ENCODE measurements around the gene EPS15. TPM values are rescaled to one million over a fixed set of nuclear protein-coding genes. Genes with fewer than 3 reads are reported as not detected.
"Not testable (repeated sequence)": the region's sequence is repeated elsewhere in the genome, so short reads cannot be mapped to it uniquely, and the experiment has no call there.

The EPS15 gene
- total RNA-seq: 33.6 TPM
- polyA plus RNA-seq (ENCODE audit: insufficient read depth in 1 of 8, insufficient read length in 8 of 8, low replicate concordance in 1 of 8): 10 to 100 TPM; 21.6 to 35.7 (median 29.2) TPM
- long read RNA-seq, donor 1, partial matches to known transcripts: 13 of 13 reads
- long read RNA-seq, donor 1, other reads (novel, unspliced or antisense): 0 of 13 reads
- long read RNA-seq, donor 2: 0 reads
- long read RNA-seq, donor 3, full-length matches to known transcripts: 3 of 18 reads
- long read RNA-seq, donor 3, partial matches to known transcripts: 15 of 18 reads
- long read RNA-seq, donor 3, other reads (novel, unspliced or antisense): 0 of 18 reads
- long read RNA-seq, donor 4, full-length matches to known transcripts: 1 of 1 reads
- long read RNA-seq, donor 4, partial matches to known transcripts: 0 of 1 reads
- long read RNA-seq, donor 4, other reads (novel, unspliced or antisense): 0 of 1 reads
- long read RNA-seq, donor 5, full-length matches to known transcripts: 3 of 80 reads
- long read RNA-seq, donor 5, partial matches to known transcripts: 77 of 80 reads
- long read RNA-seq, donor 5, other reads (novel, unspliced or antisense): 0 of 80 reads
- long read RNA-seq, donor 6, full-length matches to known transcripts: 2 of 2 reads
- long read RNA-seq, donor 6, partial matches to known transcripts: 0 of 2 reads
- long read RNA-seq, donor 6, other reads (novel, unspliced or antisense): 0 of 2 reads
- long read RNA-seq, donor 7, full-length matches to known transcripts: 1 of 1 reads
- long read RNA-seq, donor 7, partial matches to known transcripts: 0 of 1 reads
- long read RNA-seq, donor 7, other reads (novel, unspliced or antisense): 0 of 1 reads
- long read RNA-seq, donor 8, full-length matches to known transcripts: 2 of 23 reads
- long read RNA-seq, donor 8, partial matches to known transcripts: 21 of 23 reads
- long read RNA-seq, donor 8, other reads (novel, unspliced or antisense): 0 of 23 reads
- long read RNA-seq, donor 9, full-length matches to known transcripts: 2 of 2 reads
- long read RNA-seq, donor 9, partial matches to known transcripts: 0 of 2 reads
- long read RNA-seq, donor 9, other reads (novel, unspliced or antisense): 0 of 2 reads
- long read RNA-seq, donor 10, full-length matches to known transcripts: 1 of 1 reads
- long read RNA-seq, donor 10, partial matches to known transcripts: 0 of 1 reads
- long read RNA-seq, donor 10, other reads (novel, unspliced or antisense): 0 of 1 reads
- long read RNA-seq, donor 11, partial matches to known transcripts: 41 of 41 reads
- long read RNA-seq, donor 11, other reads (novel, unspliced or antisense): 0 of 41 reads

GRCh38 chr1:51519048-51519864, at the start of gene EPS15:
Gene EPS15 (minus strand): TSS chr1:51519266. CDS start chr1:51519231, 35 bp downstream.
- Histone ChIP-seq H3K27me3 (ENCODE audit: control insufficient read depth, insufficient read depth, low read length) (no peaks in the 10 kb centered on the region), H3K36me3 (ENCODE audit: control insufficient read depth, insufficient read depth, low read length) (no peaks in the 10 kb centered on the region), H3K9me3 (replicated peaks; ENCODE audit: control insufficient read depth, low read depth, low read length) (no peaks in the 10 kb centered on the region), H3K27ac (ENCODE audit: low read length) (peak within 1 kb of the TSS; percentile 83), H3K4me1 (ENCODE audit: control insufficient read depth, insufficient read depth, low read length) (peaks cover 8% of the 10 kb centered on the region), H3K4me3 (ENCODE audit: low read length) (peak within 1 kb of the TSS; percentile 77)
- DNase-seq: peak; percentile 92
- under 1% methylated on average over 28 of the region's 56 CpGs for WGBS (ENCODE audit: insufficient coverage)

- Histone ChIP-seq H3K27ac (ENCODE audit: low read length) (no peak overlapping the region), H3K27me3 (ENCODE audit: control insufficient read depth, insufficient read depth, low read length) (no peaks in the 10 kb centered on the region), H3K4me3 (ENCODE audit: low read length) (no peak overlapping the region), H3K9me3 (replicated peaks; ENCODE audit: control insufficient read depth, low read depth, low read length) (no peaks in the 10 kb centered on the region), H3K36me3 (ENCODE audit: control insufficient read depth, insufficient read depth, low read length) (no peaks in the 10 kb centered on the region), H3K4me1 (ENCODE audit: control insufficient read depth, insufficient read depth, low read length) (peaks cover 5% of the 10 kb centered on the region)
- no peak for DNase-seq
- WGBS (ENCODE audit: insufficient coverage): 81% methylated on average over 5 of the region's 7 CpGs
These were observed 49.3 kb upstream of the EPS15 start for GRCh38 chr1:51568231-51568935.

GRCh38 chr1:51567653-51568052, 48.6 kb upstream of the EPS15 start:
- peaks cover 5% of the 10 kb centered on the region for H3K4me1 ChIP-seq (ENCODE audit: control insufficient read depth, insufficient read depth, low read length)
- H3K36me3 ChIP-seq (ENCODE audit: control insufficient read depth, insufficient read depth, low read length): no peaks in the 10 kb centered on the region
- no peak overlapping the region for H3K27ac ChIP-seq (ENCODE audit: low read length)
- H3K4me3 ChIP-seq (ENCODE audit: low read length): no peak overlapping the region
- no peaks in the 10 kb centered on the region for H3K27me3 ChIP-seq (ENCODE audit: control insufficient read depth, insufficient read depth, low read length)
- no peaks in the 10 kb centered on the region for H3K9me3 ChIP-seq (replicated peaks; ENCODE audit: control insufficient read depth, low read depth, low read length)
- no peak for DNase-seq

- Histone ChIP-seq H3K27me3 (ENCODE audit: control insufficient read depth, insufficient read depth, low read length) (no peaks in the 10 kb centered on the region), H3K4me3 (ENCODE audit: low read length) (no peak overlapping the region), H3K9me3 (replicated peaks; ENCODE audit: control insufficient read depth, low read depth, low read length) (no peaks in the 10 kb centered on the region), H3K36me3 (ENCODE audit: control insufficient read depth, insufficient read depth, low read length) (no peaks in the 10 kb centered on the region), H3K27ac (ENCODE audit: low read length) (no peak overlapping the region), H3K4me1 (ENCODE audit: control insufficient read depth, insufficient read depth, low read length) (no peaks in the 10 kb centered on the region)
- no peak for DNase-seq
- WGBS (ENCODE audit: insufficient coverage): 75% methylated on average over 2 of the region's 3 CpGs
These were observed 47.2 kb upstream of the EPS15 start for GRCh38 chr1:51566260-51566659.

- Histone ChIP-seq H3K27me3 (ENCODE audit: control insufficient read depth, insufficient read depth, low read length) (no peaks in the 10 kb centered on the region), H3K9me3 (replicated peaks; ENCODE audit: control insufficient read depth, low read depth, low read length) (no peaks in the 10 kb centered on the region), H3K4me1 (ENCODE audit: control insufficient read depth, insufficient read depth, low read length) (no peaks in the 10 kb centered on the region), H3K27ac (ENCODE audit: low read length) (no peak overlapping the region), H3K4me3 (ENCODE audit: low read length) (no peak overlapping the region), H3K36me3 (ENCODE audit: control insufficient read depth, insufficient read depth, low read length) (no peaks in the 10 kb centered on the region)
- 47% methylated on average over 2 of the region's 2 CpGs for WGBS (ENCODE audit: insufficient coverage)
- no peak for DNase-seq
These were observed 45.9 kb upstream of the EPS15 start for GRCh38 chr1:51565009-51565408.

GRCh38 chr1:51564124-51564523, 45.1 kb upstream of the EPS15 start:
- Histone ChIP-seq H3K36me3 (ENCODE audit: control insufficient read depth, insufficient read depth, low read length) (no peaks in the 10 kb centered on the region), H3K27ac (ENCODE audit: low read length) (no peak overlapping the region), H3K4me1 (ENCODE audit: control insufficient read depth, insufficient read depth, low read length) (no peaks in the 10 kb centered on the region), H3K9me3 (replicated peaks; ENCODE audit: control insufficient read depth, low read depth, low read length) (no peaks in the 10 kb centered on the region), H3K27me3 (ENCODE audit: control insufficient read depth, insufficient read depth, low read length) (no peaks in the 10 kb centered on the region), H3K4me3 (ENCODE audit: low read length) (no peak overlapping the region)
- DNase-seq: no peak

GRCh38 chr1:51561702-51562101, 42.6 kb upstream of the EPS15 start:
- no peak for DNase-seq
- Histone ChIP-seq H3K27ac (ENCODE audit: low read length) (no peak overlapping the region), H3K36me3 (ENCODE audit: control insufficient read depth, insufficient read depth, low read length) (no peaks in the 10 kb centered on the region), H3K4me3 (ENCODE audit: low read length) (no peak overlapping the region), H3K27me3 (ENCODE audit: control insufficient read depth, insufficient read depth, low read length) (no peaks in the 10 kb centered on the region), H3K4me1 (ENCODE audit: control insufficient read depth, insufficient read depth, low read length) (no peaks in the 10 kb centered on the region), H3K9me3 (replicated peaks; ENCODE audit: control insufficient read depth, low read depth, low read length) (no peaks in the 10 kb centered on the region)
- WGBS (ENCODE audit: insufficient coverage): no CpG with 5 or more reads among the region's 1 CpG

- H3K27me3 ChIP-seq (ENCODE audit: control insufficient read depth, insufficient read depth, low read length); H3K9me3 ChIP-seq (replicated peaks; ENCODE audit: control insufficient read depth, low read depth, low read length); DNase-seq; H3K4me3 ChIP-seq (ENCODE audit: low read length); H3K4me1 ChIP-seq (ENCODE audit: control insufficient read depth, insufficient read depth, low read length); H3K36me3 ChIP-seq (ENCODE audit: control insufficient read depth, insufficient read depth, low read length); H3K27ac ChIP-seq (ENCODE audit: low read length): not testable (repeated sequence)
- 88% methylated on average over 7 of the region's 8 CpGs for WGBS (ENCODE audit: insufficient coverage)
These were observed 41.8 kb upstream of the EPS15 start for GRCh38 chr1:51560895-51561294.

GRCh38 chr1:51560034-51560433, 41.0 kb upstream of the EPS15 start:
- 69% methylated on average over 3 of the region's 6 CpGs for WGBS (ENCODE audit: insufficient coverage)
- Histone ChIP-seq H3K9me3 (replicated peaks; ENCODE audit: control insufficient read depth, low read depth, low read length) (no peaks in the 10 kb centered on the region), H3K4me1 (ENCODE audit: control insufficient read depth, insufficient read depth, low read length) (no peaks in the 10 kb centered on the region), H3K27me3 (ENCODE audit: control insufficient read depth, insufficient read depth, low read length) (no peaks in the 10 kb centered on the region), H3K27ac (ENCODE audit: low read length) (no peak overlapping the region), H3K36me3 (ENCODE audit: control insufficient read depth, insufficient read depth, low read length) (no peaks in the 10 kb centered on the region), H3K4me3 (ENCODE audit: low read length) (no peak overlapping the region)
- DNase-seq: no peak
